Nephron (organoid): ENCODE measurements around the gene STK32C.

Experiments
- H3K27ac Mint-ChIP-seq, 3 experiments: 2 replicates each; pipeline ENCODE4 v1.8.0; 2020; ENCODE audit warnings: mixed read lengths in 3 of 3, mild to moderate bottlenecking in 2 of 3, moderate library complexity in 1 of 3
- H3K27me3 Mint-ChIP-seq: 2 replicates; pipeline ENCODE4 v1.8.0; 2021; ENCODE audit warnings: low read depth, mild to moderate bottlenecking, moderate library complexity, mixed read lengths
- H3K36me3 Mint-ChIP-seq: 2 replicates; pipeline ENCODE4 v1.8.0; 2020; ENCODE audit warnings: low read depth, mixed read lengths
- H3K4me1 Mint-ChIP-seq: 2 replicates; pipeline ENCODE4 v1.8.0; 2020; ENCODE audit warnings: mixed read lengths
- H3K4me3 Mint-ChIP-seq, 3 experiments: 2 replicates each; pipeline ENCODE4 v1.8.0; 2020; ENCODE audit warnings: mild to moderate bottlenecking in 3 of 3, mixed read lengths in 3 of 3, moderate library complexity in 2 of 3
- H3K9me3 Mint-ChIP-seq: 2 replicates; pipeline ENCODE4 v1.8.0; 2020; ENCODE audit warnings: mixed read lengths
- CTCF ChIP-seq, 3 experiments: fragments of 200-600 bp; sonication (generic); IDR thresholded peaks; one replicate each; pipeline ENCODE4 v1.5.0; 2021; ENCODE audit warnings: antibody characterized with exemption in 3 of 3; ENCODE audit not compliant: unreplicated experiment in 3 of 3

Gene STK32C

DNA sequence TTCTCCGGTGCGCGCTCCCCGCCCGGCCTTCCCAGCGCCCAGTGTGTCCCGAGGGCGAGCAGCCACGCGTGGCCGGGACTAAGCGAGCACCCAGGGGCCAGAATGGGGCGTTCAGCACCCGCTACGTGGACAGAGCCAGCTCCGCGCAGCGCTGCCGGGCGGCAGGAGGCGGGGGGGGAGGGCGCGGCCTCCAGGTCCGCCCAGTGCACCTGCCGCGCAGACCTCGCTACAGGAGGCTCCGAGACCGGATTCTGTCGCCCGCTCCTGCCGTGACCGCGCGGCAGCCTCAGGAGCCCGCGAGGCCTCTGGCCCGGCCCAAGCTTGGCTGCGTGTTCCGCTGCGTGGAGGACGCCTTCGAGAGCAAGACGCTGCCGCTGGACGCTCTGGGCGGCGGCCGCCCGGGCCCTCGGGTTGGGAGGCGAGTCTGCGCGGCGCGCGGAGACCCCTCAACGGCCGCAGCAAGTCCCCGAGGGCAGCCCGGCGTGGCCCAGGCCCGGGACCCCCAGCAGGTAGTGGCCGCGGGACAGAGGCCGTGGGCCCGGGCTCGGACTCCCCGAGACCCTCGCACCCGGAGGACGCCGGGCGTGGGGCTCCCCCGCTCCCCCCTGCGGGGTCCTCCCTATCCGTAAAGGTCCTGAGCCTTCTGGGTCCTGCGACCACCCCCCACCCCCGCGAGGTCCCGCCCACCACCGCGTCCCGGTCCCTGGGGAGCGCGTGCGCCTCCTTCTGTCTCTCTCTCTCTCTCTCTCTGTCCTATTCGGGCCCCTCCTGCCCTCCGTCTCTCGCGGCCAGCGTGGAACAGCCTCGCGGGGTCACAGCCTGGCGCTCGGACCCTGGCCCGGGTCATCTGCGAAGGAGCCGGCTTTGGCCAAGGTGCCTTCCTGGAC is 121.9 kb downstream of the STK32C start:
- TF ChIP-seq CTCF (IDR thresholded peaks at IDR 0.05; ENCODE audit: unreplicated experiment in 3 of 3): no peak
- Mint-ChIP-seq H3K9me3 (peaks cover 2% of the 10 kb centered on the region), H3K27me3 (peaks cover 74% of the 10 kb centered on the region), H3K27ac (no peak overlapping the region), H3K36me3 (peaks cover 14% of the 10 kb centered on the region), H3K4me1 (peaks cover 29% of the 10 kb centered on the region), H3K4me3 (peak overlapping the region in 1 of 3 experiments; percentile 72)

DNA sequence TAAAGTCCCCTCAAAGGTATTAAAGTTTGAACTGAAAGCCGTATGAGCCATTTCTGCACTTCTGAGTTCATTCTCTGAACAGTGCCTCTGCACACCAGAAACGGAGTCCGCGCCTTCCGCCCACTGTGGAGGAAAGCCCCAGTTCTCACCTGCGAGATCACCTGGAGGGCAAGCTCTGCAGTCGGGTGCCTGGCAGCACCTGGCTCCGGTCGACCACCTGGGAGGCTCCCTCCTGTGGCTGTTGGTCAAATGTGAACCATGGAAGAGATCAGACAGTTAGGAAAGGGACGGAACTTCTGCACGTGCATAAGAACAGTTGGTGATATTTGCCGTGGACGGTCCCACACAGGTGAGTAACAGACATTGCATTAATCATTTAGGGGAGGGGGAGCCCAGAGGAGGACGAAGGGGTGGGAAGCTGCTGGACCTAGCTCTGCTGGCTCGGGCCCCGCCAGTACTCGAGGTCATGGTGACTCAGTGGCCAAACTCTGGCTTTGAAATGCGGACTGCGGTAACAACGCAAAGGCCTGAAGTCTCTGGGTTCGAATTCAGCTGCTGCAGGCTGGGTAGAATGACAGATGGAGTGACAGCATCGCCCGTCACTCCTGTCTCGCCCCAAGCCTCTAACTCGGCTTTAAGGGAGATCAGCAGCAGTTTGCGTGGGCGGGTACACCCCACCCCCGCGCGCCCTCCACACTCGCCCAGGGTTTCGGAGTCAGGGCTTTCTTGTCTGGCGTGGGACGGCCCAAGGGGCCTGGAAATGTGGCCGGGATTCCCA is 122.7 kb downstream of the STK32C start:
- Mint-ChIP-seq H3K27me3 (peaks cover 77% of the 10 kb centered on the region), H3K27ac (no peak overlapping the region), H3K4me1 (peaks cover 33% of the 10 kb centered on the region), H3K4me3 (peak overlapping the region; percentile 72 to 80 (median 80)), H3K9me3 (peaks cover 2% of the 10 kb centered on the region), H3K36me3 (peaks cover 6% of the 10 kb centered on the region)
- no peak for TF ChIP-seq CTCF (IDR thresholded peaks at IDR 0.05; ENCODE audit: unreplicated experiment in 3 of 3)

DNA sequence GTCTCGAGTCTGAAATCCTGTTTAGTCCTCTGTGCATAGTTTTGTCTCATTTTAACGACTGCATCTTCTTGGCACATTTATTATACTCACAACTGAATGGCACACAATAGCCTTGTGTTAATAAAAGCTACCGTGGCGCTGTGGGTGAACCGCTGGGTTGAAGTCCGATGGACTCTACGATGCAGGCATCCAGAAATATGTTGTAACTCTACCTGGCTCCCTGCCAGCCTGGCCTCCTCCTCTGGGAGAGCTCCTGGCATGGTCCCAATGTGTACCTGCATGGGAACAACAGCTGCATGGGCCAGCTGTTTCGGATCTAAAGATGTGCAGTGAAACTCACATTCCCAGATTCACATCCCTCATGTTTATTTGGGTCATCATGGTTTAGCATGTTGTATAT is 124.7 kb downstream of the STK32C start:
- no peak overlapping the region for H3K27ac Mint-ChIP-seq
- H3K9me3 Mint-ChIP-seq: peaks cover 2% of the 10 kb centered on the region
- H3K4me1 Mint-ChIP-seq: peaks cover 19% of the 10 kb centered on the region
- H3K27me3 Mint-ChIP-seq: peaks cover 58% of the 10 kb centered on the region
- no peak for TF ChIP-seq CTCF (IDR thresholded peaks at IDR 0.05; ENCODE audit: unreplicated experiment in 3 of 3)
- H3K4me3 Mint-ChIP-seq: peak overlapping the region in 1 of 3 experiments; percentile 2
- no peaks in the 10 kb centered on the region for H3K36me3 Mint-ChIP-seq

DNA sequence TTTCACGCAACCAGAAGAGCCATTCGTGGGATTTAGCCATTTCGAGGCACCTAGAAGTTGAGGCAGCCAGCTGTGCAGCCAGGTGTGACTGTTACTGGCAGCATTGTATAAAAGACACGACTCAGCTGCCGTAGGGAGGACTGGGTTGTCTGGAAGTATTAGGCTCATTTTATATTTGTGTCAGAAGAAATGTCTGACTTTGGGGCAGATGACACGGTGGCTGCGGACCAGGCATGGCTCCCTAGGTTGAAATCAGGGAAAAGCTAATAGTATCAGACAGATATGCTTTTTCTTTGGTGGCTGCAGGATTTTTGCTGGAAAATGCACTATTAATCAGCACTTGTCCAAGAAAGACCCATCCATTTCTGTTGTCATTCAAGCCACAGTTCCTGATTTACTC is 125.2 kb downstream of the STK32C start:
- H3K9me3 Mint-ChIP-seq: peaks cover 2% of the 10 kb centered on the region
- TF ChIP-seq CTCF (IDR thresholded peaks at IDR 0.05; ENCODE audit: unreplicated experiment in 3 of 3): no peak
- peaks cover 59% of the 10 kb centered on the region for H3K27me3 Mint-ChIP-seq
- no peak overlapping the region for H3K4me3 Mint-ChIP-seq
- no peak overlapping the region for H3K27ac Mint-ChIP-seq
- peaks cover 16% of the 10 kb centered on the region for H3K4me1 Mint-ChIP-seq
- no peaks in the 10 kb centered on the region for H3K36me3 Mint-ChIP-seq

DNA sequence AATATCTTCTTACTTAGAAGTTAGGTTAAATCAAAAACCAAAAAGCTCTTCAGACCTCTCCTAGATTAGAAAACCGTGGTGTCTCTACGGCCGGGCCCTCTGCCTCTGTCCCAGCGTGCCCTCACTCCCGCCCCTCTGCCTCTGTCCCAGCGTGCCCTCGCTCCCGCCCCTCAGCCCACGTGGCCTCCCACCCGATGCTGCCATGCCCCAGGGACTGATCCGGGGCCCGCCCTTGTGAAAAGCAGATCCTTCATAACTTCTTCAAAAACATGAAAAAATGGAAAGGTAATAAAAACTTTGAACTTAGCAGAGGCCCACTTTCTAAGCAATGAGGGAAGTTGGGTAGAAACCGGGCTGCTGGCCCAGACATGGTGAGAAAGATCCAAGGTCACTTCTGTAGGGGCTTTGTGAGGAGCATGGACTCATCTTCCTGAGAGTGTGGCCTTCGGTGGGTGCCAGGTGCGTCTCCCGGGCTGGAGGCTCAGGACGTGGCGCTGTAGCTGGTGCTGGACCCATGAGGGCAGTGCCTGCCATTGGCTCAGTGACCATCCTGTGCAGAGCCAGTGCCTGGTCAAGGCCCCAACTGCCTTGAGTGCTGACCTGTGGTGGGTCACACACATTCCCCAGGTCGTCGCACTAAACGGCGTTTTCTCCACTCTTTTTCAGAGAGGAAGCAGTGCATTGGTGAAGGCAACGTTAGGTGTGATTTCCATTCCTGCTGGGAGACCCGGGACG is 125.9 kb downstream of the STK32C start:
- Mint-ChIP-seq H3K4me3 (no peak overlapping the region), H3K4me1 (peaks cover 19% of the 10 kb centered on the region), H3K27ac (no peak overlapping the region), H3K9me3 (peaks cover 2% of the 10 kb centered on the region), H3K27me3 (peaks cover 66% of the 10 kb centered on the region), H3K36me3 (no peaks in the 10 kb centered on the region)
- TF ChIP-seq CTCF (IDR thresholded peaks at IDR 0.05; ENCODE audit: unreplicated experiment in 3 of 3): no peak
